ENCODE results near the gene DNLZ. TPM values are rescaled to one million over a fixed set of nuclear protein-coding genes. Genes with fewer than 3 reads are reported as not detected.

DNLZ gene
- total and polyA plus RNA-seq, 2 donors (not counting 1 experiment from before 2014, with no cell fraction given) = 7.4 to 14.2 TPM

DNA sequence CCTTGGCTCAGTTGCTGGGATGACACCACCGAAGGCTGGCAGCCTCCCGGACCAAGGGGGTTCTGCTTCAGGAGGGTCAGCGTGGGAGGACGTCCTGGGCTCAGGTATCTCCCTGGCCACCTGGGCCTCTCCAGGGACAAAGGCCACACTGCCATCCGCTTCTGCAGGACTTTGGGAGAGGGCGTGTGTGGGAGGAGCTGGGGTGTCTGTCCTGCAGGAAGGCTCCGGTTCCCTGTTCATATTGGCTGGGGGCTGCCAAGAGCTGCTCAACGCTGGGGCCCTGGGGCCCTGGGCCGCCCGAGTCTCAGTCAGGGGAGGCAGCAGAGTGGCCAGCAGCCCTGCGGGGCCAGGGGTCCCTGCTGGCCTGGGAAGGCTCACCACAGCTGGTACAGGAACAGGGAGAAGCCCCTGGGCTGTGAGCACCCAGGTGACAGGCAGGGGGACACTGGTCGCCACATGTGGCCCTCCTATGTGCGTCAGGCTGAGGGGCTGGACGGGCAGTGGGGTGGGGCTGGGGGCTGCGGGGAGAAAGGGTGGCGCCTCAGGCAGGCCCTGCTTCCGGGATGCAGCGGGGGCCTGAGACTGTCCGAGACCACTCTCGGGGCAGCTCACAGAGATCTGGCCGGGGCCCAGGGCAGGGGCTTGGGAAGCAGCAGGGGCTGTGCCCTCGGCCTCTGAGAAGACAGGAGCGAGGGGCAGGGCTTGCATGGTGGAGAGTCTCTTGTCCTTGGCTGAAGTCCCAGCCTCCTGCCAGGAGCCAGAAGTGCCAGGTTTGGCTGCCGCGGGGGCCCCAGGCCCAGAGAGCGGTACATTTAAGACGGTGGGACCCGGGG lies 14.8 kb upstream of the DNLZ start:
- H3K27ac ChIP-seq (ENCODE audit: insufficient read depth, low read length) = no peak overlapping the region
- H4K20me1 ChIP-seq (ENCODE audit: control insufficient read depth, extremely low read depth, insufficient read depth, low read length) = no peaks in the 10 kb centered on the region
- no peak overlapping the region for H3K9ac ChIP-seq (ENCODE audit: insufficient read depth, low read length)
- no peak for DNase-seq (ENCODE audit: low read depth in 2 of 2)
- H3K4me1 ChIP-seq (ENCODE audit: control insufficient read depth, extremely low read depth, insufficient read depth, low read length) = peaks cover 5% of the 10 kb centered on the region
- no peak overlapping the region for H2AFZ ChIP-seq (ENCODE audit: low read length)
- H3K36me3 ChIP-seq (ENCODE audit: control insufficient read depth, insufficient read depth, low read length) = peaks cover 25% of the 10 kb centered on the region
- no peak overlapping the region for H3K4me2 ChIP-seq (ENCODE audit: extremely low read depth, insufficient read depth, low read length)
- H3K27me3 ChIP-seq (ENCODE audit: control insufficient read depth, insufficient read depth, low read length) = no peaks in the 10 kb centered on the region
- no peaks in the 10 kb centered on the region for H3K79me2 ChIP-seq (ENCODE audit: control insufficient read depth, insufficient read depth, low read length)
- H3K4me3 ChIP-seq (replicated peaks in 1 of 4; ENCODE audit: control extremely low read depth in 1 of 4, insufficient read depth in 1 of 4, low read depth in 3 of 4, low read length in 4 of 4) = no peak overlapping the region
- H3K9me3 ChIP-seq (ENCODE audit: control insufficient read depth, insufficient read depth, low read depth, low read length) = no peaks in the 10 kb centered on the region
- TF ChIP-seq, protein P1, sequence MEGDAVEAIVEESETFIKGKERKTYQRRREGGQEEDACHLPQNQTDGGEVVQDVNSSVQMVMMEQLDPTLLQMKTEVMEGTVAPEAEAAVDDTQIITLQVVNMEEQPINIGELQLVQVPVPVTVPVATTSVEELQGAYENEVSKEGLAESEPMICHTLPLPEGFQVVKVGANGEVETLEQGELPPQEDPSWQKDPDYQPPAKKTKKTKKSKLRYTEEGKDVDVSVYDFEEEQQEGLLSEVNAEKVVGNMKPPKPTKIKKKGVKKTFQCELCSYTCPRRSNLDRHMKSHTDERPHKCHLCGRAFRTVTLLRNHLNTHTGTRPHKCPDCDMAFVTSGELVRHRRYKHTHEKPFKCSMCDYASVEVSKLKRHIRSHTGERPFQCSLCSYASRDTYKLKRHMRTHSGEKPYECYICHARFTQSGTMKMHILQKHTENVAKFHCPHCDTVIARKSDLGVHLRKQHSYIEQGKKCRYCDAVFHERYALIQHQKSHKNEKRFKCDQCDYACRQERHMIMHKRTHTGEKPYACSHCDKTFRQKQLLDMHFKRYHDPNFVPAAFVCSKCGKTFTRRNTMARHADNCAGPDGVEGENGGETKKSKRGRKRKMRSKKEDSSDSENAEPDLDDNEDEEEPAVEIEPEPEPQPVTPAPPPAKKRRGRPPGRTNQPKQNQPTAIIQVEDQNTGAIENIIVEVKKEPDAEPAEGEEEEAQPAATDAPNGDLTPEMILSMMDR (conservative IDR thresholded peaks at IDR 0.05 in 1 of 2, IDR thresholded peaks at IDR 0.05 in 1 of 2; ENCODE audit: low read depth in 1 of 2, low read length in 2 of 2) = no peak
- TF ChIP-seq EZH2 (IDR thresholded peaks at IDR 0.05; ENCODE audit: low read length, missing control alignments) = no peak

DNA sequence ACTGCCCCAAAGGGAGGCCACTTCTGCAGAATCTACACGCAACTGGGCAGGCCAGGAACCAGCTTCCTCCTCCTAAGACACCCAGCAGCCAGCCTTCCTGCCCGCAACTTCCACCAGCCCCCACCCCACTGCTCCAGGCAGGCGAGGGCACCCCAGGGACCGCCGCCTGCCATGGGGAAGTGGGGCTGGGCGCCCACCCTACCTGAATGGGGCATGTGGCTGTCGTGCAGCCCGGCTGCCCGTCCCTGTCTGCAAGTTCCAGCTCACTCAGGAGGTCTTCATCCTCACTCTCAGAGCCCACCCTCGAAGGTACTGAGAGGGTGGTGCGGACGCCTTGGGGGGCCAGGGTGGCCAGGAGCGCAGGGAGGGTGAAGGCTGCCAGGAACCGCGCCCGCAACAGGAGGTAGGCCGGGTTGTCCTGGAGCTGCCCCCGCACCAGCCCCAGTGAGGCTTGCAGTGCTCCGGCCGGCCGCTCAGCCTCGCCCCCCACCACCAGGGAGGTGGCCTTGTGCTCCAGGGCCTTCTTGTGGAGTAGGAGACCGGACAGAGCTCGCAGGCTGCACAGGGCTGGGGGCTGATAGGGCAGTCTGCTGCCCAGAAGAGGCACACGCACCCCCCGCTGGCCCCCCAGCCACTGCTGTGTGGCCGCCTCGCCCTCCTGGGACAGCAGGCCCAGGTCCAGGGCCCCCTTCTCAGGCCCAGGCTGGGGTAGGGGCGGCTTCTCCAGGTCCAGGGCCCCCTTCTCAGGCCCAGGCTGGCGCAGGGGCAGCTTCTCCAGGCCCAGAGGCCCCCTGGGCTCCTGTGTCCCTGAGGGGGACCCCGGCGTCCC lies 14.0 kb upstream of the DNLZ start:
- no peak for TF ChIP-seq EZH2 (IDR thresholded peaks at IDR 0.05; ENCODE audit: low read length, missing control alignments)
- TF ChIP-seq, protein P1 (conservative IDR thresholded peaks at IDR 0.05 in 1 of 2, IDR thresholded peaks at IDR 0.05 in 1 of 2; ENCODE audit: low read depth in 1 of 2, low read length in 2 of 2) = no peak
- DNase-seq (ENCODE audit: low read depth in 2 of 2) = no peak

DNA sequence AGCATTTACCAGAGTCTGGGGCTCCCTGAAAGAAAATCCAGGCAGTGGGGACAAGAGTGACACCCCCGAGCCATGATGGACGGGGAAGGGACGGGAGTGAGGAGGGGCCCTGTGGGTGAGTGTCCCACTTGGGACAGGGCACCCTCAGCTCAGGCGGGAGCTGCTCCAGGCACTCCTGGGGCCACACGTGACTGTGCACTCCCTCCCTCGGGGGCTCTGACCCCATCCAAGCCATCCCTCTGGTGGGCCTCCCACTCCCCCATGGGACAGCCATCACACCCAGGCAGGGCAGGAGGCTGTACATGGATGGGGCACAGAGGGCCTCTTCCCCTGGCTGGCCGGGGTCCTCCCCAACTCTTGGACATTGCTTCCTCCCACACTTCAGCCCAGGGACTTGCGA lies 12.9 kb upstream of the DNLZ start:
- Histone ChIP-seq H3K4me2 (ENCODE audit: extremely low read depth, insufficient read depth, low read length) (no peak overlapping the region), H3K4me1 (ENCODE audit: control insufficient read depth, extremely low read depth, insufficient read depth, low read length) (peaks cover 18% of the 10 kb centered on the region), H3K79me2 (ENCODE audit: control insufficient read depth, insufficient read depth, low read length) (no peaks in the 10 kb centered on the region), H3K27ac (ENCODE audit: insufficient read depth, low read length) (no peak overlapping the region), H3K9me3 (ENCODE audit: control insufficient read depth, insufficient read depth, low read depth, low read length) (no peaks in the 10 kb centered on the region), H3K4me3 (replicated peaks in 1 of 4; ENCODE audit: control extremely low read depth in 1 of 4, insufficient read depth in 1 of 4, low read depth in 3 of 4, low read length in 4 of 4) (no peak overlapping the region), H4K20me1 (ENCODE audit: control insufficient read depth, extremely low read depth, insufficient read depth, low read length) (no peaks in the 10 kb centered on the region), H2AFZ (ENCODE audit: low read length) (no peak overlapping the region), H3K27me3 (ENCODE audit: control insufficient read depth, insufficient read depth, low read length) (no peaks in the 10 kb centered on the region), H3K36me3 (ENCODE audit: control insufficient read depth, insufficient read depth, low read length) (peaks cover 14% of the 10 kb centered on the region), H3K9ac (ENCODE audit: insufficient read depth, low read length) (no peak overlapping the region)
- no peak for TF ChIP-seq EZH2 (IDR thresholded peaks at IDR 0.05; ENCODE audit: low read length, missing control alignments)
- TF ChIP-seq, protein P1 (conservative IDR thresholded peaks at IDR 0.05 in 1 of 2, IDR thresholded peaks at IDR 0.05 in 1 of 2; ENCODE audit: low read depth in 1 of 2, low read length in 2 of 2) = no peak
- DNase-seq (ENCODE audit: low read depth in 2 of 2) = no peak

More for the DNA sequence above, 14.0 kb upstream of the DNLZ start:
- Histone ChIP-seq H3K79me2 (ENCODE audit: control insufficient read depth, insufficient read depth, low read length) (no peaks in the 10 kb centered on the region), H3K4me1 (ENCODE audit: control insufficient read depth, extremely low read depth, insufficient read depth, low read length) (peaks cover 13% of the 10 kb centered on the region), H2AFZ (ENCODE audit: low read length) (no peak overlapping the region), H3K27ac (ENCODE audit: insufficient read depth, low read length) (no peak overlapping the region), H3K4me2 (ENCODE audit: extremely low read depth, insufficient read depth, low read length) (no peak overlapping the region), H3K4me3 (replicated peaks in 1 of 4; ENCODE audit: control extremely low read depth in 1 of 4, insufficient read depth in 1 of 4, low read depth in 3 of 4, low read length in 4 of 4) (no peak overlapping the region), H4K20me1 (ENCODE audit: control insufficient read depth, extremely low read depth, insufficient read depth, low read length) (no peaks in the 10 kb centered on the region), H3K27me3 (ENCODE audit: control insufficient read depth, insufficient read depth, low read length) (no peaks in the 10 kb centered on the region), H3K9me3 (ENCODE audit: control insufficient read depth, insufficient read depth, low read depth, low read length) (no peaks in the 10 kb centered on the region), H3K36me3 (ENCODE audit: control insufficient read depth, insufficient read depth, low read length) (peaks cover 20% of the 10 kb centered on the region), H3K9ac (ENCODE audit: insufficient read depth, low read length) (no peak overlapping the region)

All from fibroblast of lung (primary cell).